ENCODE measurements around the gene GPC5. TPM values are rescaled to one million over a fixed set of nuclear protein-coding genes. Genes with fewer than 3 reads are reported as not detected.

GPC5 gene
- total and polyA plus RNA-seq, 9 of the 15 experiments (the other 6 are each of a cell fraction or from before 2014, with no cell fraction given), result 0.18 to 0.27 TPM; not detected in 7

DNA sequence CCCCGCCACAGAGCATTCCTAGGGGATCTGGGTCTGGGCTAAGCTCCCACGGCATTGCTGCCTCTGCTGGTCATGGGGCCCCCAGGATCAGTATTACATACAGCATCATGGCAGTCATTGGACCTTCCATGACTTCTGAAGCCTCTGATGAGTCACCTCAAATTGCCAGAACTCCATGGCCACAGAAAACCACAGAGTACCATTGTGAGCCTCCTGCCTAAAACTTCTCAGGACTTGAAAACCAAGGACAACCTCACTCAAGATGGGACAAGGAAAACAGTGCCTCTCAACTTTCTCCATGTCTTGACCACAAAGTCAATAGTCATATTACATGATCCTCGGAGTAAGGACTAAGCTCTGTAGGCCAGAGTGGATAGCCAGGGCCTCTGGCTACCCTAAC lies 306.0 kb downstream of the GPC5 start:
- no peak for FAIRE-seq
- Histone ChIP-seq H3K79me2 (ENCODE audit: control insufficient read depth, insufficient read depth, low read length) (no peaks in the 10 kb centered on the region), H4K20me1 (replicated peaks; ENCODE audit: control insufficient read depth, insufficient read depth, low read length) (no peaks in the 10 kb centered on the region), H3K4me2 (ENCODE audit: insufficient read depth, low read length) (no peak overlapping the region), H3K4me3 (no peak overlapping the region), H3K27me3 (ENCODE audit: control insufficient read depth in 2 of 2, insufficient read depth in 2 of 2, low read length in 2 of 2) (no peaks in the 10 kb centered on the region), H3K9me3 (replicated peaks; ENCODE audit: control insufficient read depth, insufficient read depth, low read depth, low read length) (no peaks in the 10 kb centered on the region), H3K9me1 (ENCODE audit: control insufficient read depth, insufficient read depth, low read length) (no peaks in the 10 kb centered on the region), H3K36me3 (ENCODE audit: control insufficient read depth, insufficient read depth, low read length) (no peaks in the 10 kb centered on the region), H3K27ac (ENCODE audit: extremely low read depth, low read depth, low read length) (no peak overlapping the region), H3K4me1 (replicated peaks in 1 of 2; ENCODE audit: control insufficient read depth in 2 of 2, insufficient read depth in 2 of 2, low read length in 2 of 2) (no peaks in the 10 kb centered on the region), H3K9ac (ENCODE audit: insufficient read depth in 1 of 2, low read depth in 2 of 2, low read length in 2 of 2) (no peak overlapping the region), H2AFZ (ENCODE audit: low read depth, low read length) (no peak overlapping the region)
- no TSS peak for BruUV-seq (replicated peaks)
- intact Hi-C loops (cut with micrococcal nuclease), result loop anchor here (5.0 kb wide), 1 partner anchor 83 kb away; no protein-coding TSS in a partner anchor
- no peak for DNase-seq (ENCODE audit: extremely low read depth in 1 of 4, low spot score in 3 of 4)
- POLR2A ChIA-PET, result no interaction called here
- TF ChIP-seq PRMT5 (CRISPR knock-in tag; IDR thresholded peaks at IDR 0.05) (0 out of 2 replicates have a peak, but pooled peaks have one; percentile 61), TBP (optimal IDR thresholded peaks at IDR 0.05; ENCODE audit: low read depth, low read length) (peak; percentile 19), PCBP2 (IDR thresholded peaks at IDR 0.05; ENCODE audit: low read depth, low read length, poor library complexity, severe bottlenecking) (no peak)
- CTCF ChIA-PET (ENCODE audit: low intra/inter-chr PET ratio), result no interaction called here
- in situ Hi-C loops (cut with MboI), result no loop called here
- ATAC-seq, result no peak
- WGBS (ENCODE audit: insufficient coverage, low coverage, missing lambda C conversion rate), result 1% methylated on average over 3 of the region's 3 CpGs

DNA sequence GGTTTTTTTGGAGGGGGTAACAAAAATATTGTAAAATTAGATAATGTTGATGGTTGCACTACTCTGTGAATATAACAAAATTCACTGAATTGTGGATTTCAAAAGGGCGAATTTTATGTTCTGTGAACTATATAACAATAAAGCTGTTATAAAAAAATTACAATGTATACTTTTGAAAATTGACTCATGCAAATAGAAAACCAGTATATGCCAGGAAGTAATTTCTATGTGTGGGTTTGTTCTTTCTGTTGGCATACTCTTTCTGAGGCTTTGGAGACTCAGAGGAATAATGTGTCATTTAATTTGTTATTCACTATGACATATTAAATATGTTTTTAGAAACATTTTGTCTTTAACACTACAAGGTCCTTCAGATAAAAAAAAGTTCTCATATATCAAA lies 310.1 kb downstream of the GPC5 start:
- in situ Hi-C loops (cut with MboI) (no loop called here), intact Hi-C loops (cut with micrococcal nuclease) (loop anchor here (5.0 kb wide), 1 partner anchor 59 kb away; no protein-coding TSS in a partner anchor)
- Histone ChIP-seq H3K4me3 (no peak overlapping the region), H3K9me1 (ENCODE audit: control insufficient read depth, insufficient read depth, low read length) (no peaks in the 10 kb centered on the region), H3K27ac (ENCODE audit: extremely low read depth, low read depth, low read length) (no peak overlapping the region), H3K4me2 (ENCODE audit: insufficient read depth, low read length) (no peak overlapping the region), H3K9ac (ENCODE audit: insufficient read depth in 1 of 2, low read depth in 2 of 2, low read length in 2 of 2) (no peak overlapping the region), H3K4me1 (replicated peaks in 1 of 2; ENCODE audit: control insufficient read depth in 2 of 2, insufficient read depth in 2 of 2, low read length in 2 of 2) (no peaks in the 10 kb centered on the region), H2AFZ (ENCODE audit: low read depth, low read length) (no peak overlapping the region), H3K27me3 (ENCODE audit: control insufficient read depth in 2 of 2, insufficient read depth in 2 of 2, low read length in 2 of 2) (no peaks in the 10 kb centered on the region), H4K20me1 (replicated peaks; ENCODE audit: control insufficient read depth, insufficient read depth, low read length) (no peaks in the 10 kb centered on the region), H3K36me3 (ENCODE audit: control insufficient read depth, insufficient read depth, low read length) (no peaks in the 10 kb centered on the region), H3K9me3 (replicated peaks; ENCODE audit: control insufficient read depth, insufficient read depth, low read depth, low read length) (no peaks in the 10 kb centered on the region), H3K79me2 (ENCODE audit: control insufficient read depth, insufficient read depth, low read length) (no peaks in the 10 kb centered on the region)
- ATAC-seq, result no peak
- TF ChIP-seq FUS (optimal IDR thresholded peaks at IDR 0.05; ENCODE audit: low read depth, low read length), result no peak
- TF ChIP-seq, protein P1, sequence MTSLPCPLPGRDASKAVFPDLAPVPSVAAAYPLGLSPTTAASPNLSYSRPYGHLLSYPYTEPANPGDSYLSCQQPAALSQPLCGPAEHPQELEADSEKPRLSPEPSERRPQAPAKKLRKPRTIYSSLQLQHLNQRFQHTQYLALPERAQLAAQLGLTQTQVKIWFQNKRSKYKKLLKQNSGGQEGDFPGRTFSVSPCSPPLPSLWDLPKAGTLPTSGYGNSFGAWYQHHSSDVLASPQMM (CRISPR knock-in tag; IDR thresholded peaks at IDR 0.05), result no peak
- TF ChIP-seq, protein P2, sequence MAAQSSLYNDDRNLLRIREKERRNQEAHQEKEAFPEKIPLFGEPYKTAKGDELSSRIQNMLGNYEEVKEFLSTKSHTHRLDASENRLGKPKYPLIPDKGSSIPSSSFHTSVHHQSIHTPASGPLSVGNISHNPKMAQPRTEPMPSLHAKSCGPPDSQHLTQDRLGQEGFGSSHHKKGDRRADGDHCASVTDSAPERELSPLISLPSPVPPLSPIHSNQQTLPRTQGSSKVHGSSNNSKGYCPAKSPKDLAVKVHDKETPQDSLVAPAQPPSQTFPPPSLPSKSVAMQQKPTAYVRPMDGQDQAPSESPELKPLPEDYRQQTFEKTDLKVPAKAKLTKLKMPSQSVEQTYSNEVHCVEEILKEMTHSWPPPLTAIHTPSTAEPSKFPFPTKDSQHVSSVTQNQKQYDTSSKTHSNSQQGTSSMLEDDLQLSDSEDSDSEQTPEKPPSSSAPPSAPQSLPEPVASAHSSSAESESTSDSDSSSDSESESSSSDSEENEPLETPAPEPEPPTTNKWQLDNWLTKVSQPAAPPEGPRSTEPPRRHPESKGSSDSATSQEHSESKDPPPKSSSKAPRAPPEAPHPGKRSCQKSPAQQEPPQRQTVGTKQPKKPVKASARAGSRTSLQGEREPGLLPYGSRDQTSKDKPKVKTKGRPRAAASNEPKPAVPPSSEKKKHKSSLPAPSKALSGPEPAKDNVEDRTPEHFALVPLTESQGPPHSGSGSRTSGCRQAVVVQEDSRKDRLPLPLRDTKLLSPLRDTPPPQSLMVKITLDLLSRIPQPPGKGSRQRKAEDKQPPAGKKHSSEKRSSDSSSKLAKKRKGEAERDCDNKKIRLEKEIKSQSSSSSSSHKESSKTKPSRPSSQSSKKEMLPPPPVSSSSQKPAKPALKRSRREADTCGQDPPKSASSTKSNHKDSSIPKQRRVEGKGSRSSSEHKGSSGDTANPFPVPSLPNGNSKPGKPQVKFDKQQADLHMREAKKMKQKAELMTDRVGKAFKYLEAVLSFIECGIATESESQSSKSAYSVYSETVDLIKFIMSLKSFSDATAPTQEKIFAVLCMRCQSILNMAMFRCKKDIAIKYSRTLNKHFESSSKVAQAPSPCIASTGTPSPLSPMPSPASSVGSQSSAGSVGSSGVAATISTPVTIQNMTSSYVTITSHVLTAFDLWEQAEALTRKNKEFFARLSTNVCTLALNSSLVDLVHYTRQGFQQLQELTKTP (IDR thresholded peaks at IDR 0.05; ENCODE audit: low read depth in 1 of 2, partially characterized antibody in 2 of 2), result no peak
- TF ChIP-seq STAT5A (IDR thresholded peaks at IDR 0.05; ENCODE audit: borderline replicate concordance, low read length), result no peak
- TF ChIP-seq FOXJ3 (CRISPR knock-in tag; IDR thresholded peaks at IDR 0.05), result 0 out of 2 replicates have a peak, but pooled peaks have one; percentile 13
- no peak for TF ChIP-seq TARDBP (IDR thresholded peaks at IDR 0.05)
- TF ChIP-seq ZNF507 (tag; conservative IDR thresholded peaks at IDR 0.05), result peak; percentile 41; the same call in 1 of the 2 replicates
- TF ChIP-seq NFYB (IDR thresholded peaks at IDR 0.05; ENCODE audit: extremely low read depth, insufficient read length), result no peak
- BruUV-seq (replicated peaks), result no TSS peak
- 0% methylated on average over 1 of the region's 1 CpG for WGBS (ENCODE audit: insufficient coverage, low coverage, missing lambda C conversion rate)
- FAIRE-seq, result no peak
- ChIA-PET POLR2A (no interaction called here), CTCF (ENCODE audit: low intra/inter-chr PET ratio) (no interaction called here)
- DNase-seq (ENCODE audit: extremely low read depth in 1 of 4, low spot score in 3 of 4), result no peak
